C4-2B (cell line): ENCODE results near the gene PRDX2.

Source experiments
- CTCF ChIP-seq: fragments of 450-650 bp; conservative IDR thresholded peaks from 2 replicates; pipeline ENCODE4 v1.5.1; 2017; ENCODE audit warnings: mild to moderate bottlenecking
- ZFX ChIP-seq: fragments of 450-650 bp; IDR thresholded peaks from 2 replicates; pipeline ENCODE4 v1.6.1; 2017

GRCh38 chr19:12842511-12842910 is 40.9 kb upstream of the PRDX2 start:
- TF ChIP-seq CTCF: no peak
- TF ChIP-seq ZFX: no peak
